NCI-H524 treated with DMSO at 0.1 percent for 48 hours (cell line): ENCODE data around the gene SIRT5.

ENCODE experiments used
- DNase-seq: peaks from one replicate; lab custom pipeline; 2025; lab: John Stamatoyannopoulos, UW

SIRT5 gene

DNA sequence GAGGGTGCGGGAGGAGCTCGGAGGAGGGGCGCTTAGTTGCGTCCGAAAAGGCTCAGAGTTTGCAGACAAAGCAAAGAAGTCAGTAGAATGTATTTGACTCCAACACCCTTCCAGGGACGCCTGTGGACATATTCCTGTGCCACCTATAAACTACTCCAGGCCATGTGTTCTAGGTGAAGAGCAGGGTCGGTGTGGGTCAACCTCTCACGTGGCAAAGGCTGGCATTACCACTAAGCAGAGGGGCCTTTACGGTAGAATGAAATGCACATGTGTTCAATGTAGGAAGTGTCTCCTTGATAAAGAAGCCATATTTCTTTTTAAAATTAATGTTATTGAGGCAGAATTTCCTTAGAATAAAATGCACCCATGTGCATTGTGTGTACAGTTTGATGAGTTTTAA, 15.4 kb downstream of the SIRT5 start:
- no peak for DNase-seq

DNA sequence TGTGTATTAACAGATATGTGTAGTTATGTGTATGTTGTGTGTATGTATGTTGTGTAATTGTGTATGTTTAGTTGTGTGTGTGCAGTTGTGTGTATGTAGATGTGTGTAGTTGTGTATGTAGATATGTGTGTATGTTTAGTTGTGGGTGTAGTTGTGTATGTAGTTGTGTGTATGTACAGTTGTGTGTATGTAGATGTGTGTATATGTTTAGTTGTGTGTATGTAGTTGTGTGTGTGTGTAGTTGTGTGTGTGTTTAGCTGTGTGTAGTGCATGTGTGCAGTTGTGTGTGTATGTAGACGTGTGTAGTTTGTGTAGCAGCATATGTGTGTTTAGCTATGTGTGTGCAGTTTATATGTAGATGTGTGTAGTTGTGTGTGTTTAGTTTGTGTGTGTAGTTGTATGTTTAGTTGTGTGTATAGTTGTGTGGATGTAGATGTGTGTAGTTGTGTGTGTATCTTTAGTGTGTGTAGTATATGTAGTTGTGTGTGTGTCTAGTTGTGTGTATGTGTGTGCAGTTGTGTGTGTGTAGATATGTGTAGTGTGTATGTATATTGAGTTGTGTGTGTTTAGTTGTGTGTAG, 16.3 kb downstream of the SIRT5 start:
- DNase-seq: no peak

DNA sequence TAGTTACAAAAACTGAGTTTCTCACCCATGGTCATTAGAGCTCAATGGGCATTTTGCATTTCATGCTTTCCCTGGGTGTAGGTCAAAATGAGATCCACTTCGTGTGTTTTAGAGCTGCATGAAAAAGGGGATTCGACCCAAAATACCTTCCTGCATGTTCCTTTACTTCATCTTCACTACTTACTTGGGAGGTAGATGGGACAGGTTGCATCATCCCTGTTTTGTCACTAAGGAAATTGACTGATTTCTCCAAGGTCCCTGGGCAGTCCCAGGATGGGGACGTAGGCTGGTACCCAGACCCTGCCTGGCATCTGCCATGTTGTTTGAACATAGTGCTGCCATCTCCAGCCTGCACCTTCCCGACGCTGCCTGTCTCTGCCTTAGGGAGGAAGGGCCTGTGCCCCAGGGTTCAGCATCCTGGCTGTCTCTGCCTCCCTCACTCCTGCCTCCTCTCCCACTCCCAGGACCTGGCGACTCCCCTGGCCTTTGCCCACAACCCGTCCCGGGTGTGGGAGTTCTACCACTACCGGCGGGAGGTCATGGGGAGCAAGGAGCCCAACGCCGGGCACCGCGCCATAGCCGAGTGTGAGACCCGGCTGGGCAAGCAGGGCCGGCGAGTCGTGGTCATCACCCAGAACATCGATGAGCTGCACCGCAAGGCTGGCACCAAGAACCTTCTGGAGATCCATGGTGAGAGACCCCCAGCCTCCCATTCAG, 17.0 kb downstream of the SIRT5 start:
- DNase-seq: no peak

DNA sequence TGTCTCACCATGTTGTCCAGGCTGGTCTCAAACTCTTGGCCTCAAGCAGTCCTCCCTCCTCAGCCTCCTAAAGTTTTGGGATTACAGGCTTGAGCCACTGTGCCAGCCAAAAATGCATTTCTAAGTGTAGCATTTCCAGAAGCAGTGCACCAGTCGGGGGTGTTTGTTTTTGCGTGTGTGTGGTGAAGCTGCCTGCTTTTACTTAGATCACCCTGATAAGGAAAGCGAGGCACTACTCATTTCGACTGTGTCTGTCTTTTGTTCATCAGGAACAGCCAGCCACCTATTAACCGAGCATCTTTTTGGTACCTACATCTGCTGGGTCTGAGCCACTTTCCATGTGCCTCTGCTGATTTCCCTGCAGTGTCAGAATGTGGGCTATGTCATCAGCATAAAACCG, 18.7 kb downstream of the SIRT5 start:
- DNase-seq: no peak

DNA sequence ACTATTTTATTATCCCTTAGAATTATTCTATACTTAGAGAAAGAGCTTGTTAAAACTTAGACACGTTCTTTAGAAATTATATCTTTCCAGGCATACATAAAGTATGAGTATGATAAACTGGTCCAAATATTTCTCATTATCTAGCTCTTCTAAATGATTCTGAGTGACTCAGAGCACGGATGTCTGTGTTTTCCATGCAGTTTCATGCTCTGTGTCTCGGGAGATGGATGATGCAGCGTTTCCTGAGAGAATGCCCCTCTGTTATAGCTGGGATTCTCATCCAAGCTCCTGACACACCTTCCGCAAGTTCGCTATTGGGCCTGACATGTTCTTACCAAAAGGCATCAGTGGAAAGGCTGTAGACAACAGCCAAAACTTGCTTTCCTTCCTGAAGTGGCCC, 19.3 kb downstream of the SIRT5 start:
- no peak for DNase-seq

DNA sequence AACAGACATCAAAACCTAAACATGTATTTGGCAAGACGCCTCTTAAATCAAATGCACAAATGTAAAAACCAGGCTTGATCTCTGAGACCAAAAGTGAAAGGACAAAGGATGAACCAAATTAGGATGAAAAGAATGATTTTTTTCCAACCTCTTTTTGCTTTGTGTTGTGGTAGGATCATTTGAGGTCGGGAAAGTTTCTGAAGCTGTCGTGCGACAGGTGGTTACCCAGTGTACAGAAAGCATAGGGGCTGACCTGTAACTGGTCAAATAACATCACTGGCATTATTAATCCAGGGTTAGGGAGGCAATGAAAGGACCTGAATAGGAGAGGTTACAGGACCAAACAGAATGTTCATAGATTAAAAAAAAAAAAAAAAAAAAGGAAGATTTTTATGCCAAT, 22.7 kb downstream of the SIRT5 start:
- DNase-seq: no peak

DNA sequence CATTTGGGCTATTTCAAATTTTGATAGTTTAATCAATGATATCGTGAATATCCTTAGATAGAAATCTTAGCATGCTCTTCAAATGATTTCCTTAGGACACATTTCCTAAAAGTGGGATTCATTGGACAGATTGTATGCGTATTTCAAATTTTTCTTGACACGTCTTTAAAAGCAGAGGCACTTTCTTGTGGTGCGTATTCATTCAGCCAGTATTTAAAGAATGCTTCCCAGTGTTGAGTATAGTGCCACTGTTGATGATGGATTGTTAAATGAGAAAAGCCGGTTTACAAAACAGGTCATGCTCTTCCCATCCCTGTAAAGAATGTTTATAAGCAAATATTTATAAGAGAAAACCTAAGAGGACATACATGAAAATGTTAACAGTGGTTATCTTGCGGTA, 25.6 kb downstream of the SIRT5 start:
- DNase-seq: no peak

GRCh38 chr6:13604135-13604534, 29.7 kb downstream of the SIRT5 start:
- no peak for DNase-seq

- DNase-seq: no peak
Observed at GRCh38 chr6:13604546-13605416, 30.4 kb downstream of the SIRT5 start.

GRCh38 chr6:13605634-13606033, 31.2 kb downstream of the SIRT5 start:
- DNase-seq: no peak

- DNase-seq: no peak
Observed at GRCh38 chr6:13611715-13612114, 37.3 kb downstream of the SIRT5 start.

GRCh38 chr6:13613029-13613594, 38.7 kb downstream of the SIRT5 start:
- DNase-seq: no peak

DNA sequence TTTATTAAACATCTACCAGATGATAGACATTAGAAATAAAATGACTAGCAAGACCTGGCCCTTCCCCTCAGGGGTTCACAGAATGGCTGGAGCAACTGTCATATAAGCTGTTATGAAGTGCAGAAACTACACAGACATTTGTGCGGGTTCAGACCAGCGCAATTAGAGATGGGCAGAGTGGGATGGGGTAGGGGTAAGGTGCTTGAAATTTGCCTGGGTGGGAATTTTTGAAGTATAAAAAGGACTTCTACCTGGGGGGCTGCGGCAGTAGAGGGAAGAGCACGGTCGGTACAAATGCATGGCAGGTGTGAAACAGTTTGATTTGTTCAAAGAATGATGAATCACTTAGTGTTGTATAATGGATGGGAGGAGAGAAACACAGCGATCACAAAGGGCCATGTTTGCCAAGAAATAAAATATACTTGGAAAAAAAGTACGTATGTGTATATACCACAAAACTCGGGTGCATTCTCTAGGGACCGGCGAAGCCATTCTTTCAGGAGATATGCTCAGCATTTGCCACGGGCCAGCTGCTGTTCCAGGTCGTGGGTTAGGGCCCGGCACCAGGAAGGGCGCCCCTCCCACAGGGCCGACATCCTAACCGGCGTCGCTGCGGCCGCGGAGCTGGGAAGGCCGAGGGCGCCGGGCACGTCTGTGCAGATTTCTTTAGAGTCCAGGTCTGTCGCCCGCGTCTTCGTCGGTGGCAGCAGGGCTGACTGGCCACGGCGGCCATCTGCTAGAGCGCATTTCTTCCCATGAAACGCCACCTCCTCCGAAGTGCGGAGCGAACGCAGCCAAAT, 39.9 kb downstream of the SIRT5 start:
- DNase-seq: no peak

DNA sequence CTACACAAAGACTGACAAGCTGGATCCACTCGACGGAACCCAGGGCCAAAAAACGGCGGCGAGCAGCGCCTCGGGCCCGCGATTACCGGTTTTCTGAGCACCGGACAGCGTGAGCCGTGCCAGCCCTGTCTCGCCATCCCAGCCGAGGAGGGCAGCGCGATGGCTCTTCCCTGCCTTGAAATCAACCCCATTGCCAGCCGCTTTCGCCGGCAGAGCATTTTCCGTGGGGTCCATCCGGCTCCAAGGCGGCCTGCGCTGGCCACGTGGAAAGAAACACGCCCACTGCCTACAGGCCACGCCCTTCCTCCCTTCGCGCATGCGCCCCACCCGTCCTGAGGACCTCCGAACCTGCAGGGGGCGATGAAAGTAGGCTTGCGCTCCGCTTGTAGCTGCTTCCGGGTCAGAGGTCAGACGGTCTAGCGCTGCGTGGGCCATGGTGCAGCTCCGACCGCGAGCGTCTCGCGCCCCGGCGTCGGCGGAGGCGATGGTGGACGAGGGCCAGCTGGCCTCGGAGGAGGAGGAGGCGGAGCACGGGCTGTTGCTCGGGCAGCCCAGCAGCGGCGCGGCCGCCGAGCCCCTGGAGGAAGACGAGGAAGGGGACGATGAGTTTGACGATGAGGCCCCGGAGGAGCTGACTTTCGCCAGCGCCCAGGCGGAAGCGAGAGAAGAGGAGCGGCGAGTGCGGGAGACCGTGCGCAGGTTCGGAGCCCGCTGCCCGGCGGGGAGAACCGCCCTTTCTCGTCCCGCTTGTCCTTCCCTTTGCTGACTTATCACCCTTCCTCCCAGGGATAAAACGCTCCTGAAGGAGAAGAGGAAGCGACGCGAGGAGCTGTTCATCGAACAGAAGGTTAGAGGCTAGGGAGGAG, 40.8 kb downstream of the SIRT5 start, which contains the start of gene NOL7:
Gene NOL7, plus strand, starts transcription at position 410 of the 866 bp plus-strand sequence. Its CDS starts 24 bp downstream, at position 434.
- DNase-seq: peak; percentile 67

- DNase-seq: no peak
Observed at GRCh38 chr6:13615792-13616120, 41.4 kb downstream of the SIRT5 start.

GRCh38 chr6:13617066-13617465, 42.7 kb downstream of the SIRT5 start:
- DNase-seq: no peak

DNA sequence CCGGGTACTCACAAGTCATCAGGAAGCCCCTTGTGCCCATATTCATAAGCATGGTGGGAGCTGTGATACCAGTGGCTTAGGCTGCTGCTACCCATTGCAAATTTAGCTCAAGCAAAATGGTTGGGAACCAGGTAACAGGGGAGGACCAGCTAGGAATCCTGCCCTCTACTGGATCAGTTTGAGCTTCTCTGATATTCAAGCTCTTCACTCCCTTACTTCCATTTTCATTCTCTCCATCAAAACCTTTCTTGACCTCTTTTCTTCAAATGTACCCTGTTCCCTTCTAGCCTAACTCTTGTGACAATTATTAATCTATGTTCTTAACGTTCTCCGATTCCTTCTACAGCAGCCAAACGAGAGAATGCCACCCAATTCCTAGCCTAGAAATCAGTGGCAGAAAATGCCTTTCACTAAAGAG, 50.5 kb downstream of the SIRT5 start:
- DNase-seq: no peak

GRCh38 chr6:13629459-13630116, 55.2 kb downstream of the SIRT5 start:
- no peak for DNase-seq

DNA sequence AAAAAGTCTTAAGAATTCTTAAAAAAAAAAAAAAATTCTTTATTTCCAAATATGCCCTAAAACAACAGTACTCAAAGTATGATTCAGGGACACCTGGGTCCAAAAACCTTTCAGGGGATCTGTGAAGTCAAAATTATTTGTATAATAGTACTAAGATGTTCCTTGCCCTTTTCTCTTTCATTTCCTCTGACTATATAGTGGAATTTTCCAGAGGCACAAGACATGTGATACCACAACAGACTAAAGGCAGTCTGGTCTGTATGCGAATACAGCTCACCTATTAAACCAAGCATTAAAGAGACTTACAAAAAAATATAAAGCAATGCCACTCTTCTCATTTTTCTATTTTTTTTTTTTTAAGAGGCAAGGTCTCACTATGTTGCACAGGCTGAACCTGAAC, 56.1 kb downstream of the SIRT5 start:
- DNase-seq: no peak

- no peak for DNase-seq
Observed at GRCh38 chr6:13633343-13633742, 58.9 kb downstream of the SIRT5 start.
